OCI-LY1 (cell line): ENCODE measurements around the gene DMD.

Source experiments
- EZH2 ChIP-seq: fragments of 200-600 bp; sonication (generic), shearing (Covaris generic); IDR thresholded peaks from 2 replicates; pipeline ENCODE4 v1.8.0; 2017; ENCODE audit warnings: borderline replicate concordance, mixed run types, mild to moderate bottlenecking, antibody characterized with exemption, low read length, moderate library complexity, mixed read lengths
- TF ChIP-seq, protein P1 (sequence below): fragments of 200-600 bp; sonication (generic), shearing (Covaris generic); IDR thresholded peaks from 2 replicates; pipeline ENCODE4 v1.5.1; 2017; ENCODE audit warnings: mild to moderate bottlenecking, antibody characterized with exemption, low read length, moderate library complexity, mixed read lengths

DNA sequence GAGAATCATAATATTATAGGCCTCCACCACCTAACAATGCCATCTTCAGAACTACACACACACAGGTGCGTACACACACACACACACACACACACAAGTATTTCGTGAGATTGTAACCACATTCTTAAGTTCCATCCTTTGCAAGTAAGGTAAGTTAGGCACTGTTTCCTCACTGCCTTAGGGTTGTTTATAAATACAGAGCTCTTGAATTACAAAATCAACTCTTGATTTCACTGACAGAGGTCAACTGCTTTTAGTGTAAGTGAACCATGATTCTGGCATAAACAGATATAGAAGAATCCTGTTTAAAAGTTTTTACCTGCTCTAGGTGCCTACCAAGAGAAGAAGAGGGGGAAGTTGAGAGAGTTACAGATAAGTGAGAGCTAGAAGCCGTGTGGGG is 166.1 kb downstream of the DMD start:
- TF ChIP-seq, protein P1, sequence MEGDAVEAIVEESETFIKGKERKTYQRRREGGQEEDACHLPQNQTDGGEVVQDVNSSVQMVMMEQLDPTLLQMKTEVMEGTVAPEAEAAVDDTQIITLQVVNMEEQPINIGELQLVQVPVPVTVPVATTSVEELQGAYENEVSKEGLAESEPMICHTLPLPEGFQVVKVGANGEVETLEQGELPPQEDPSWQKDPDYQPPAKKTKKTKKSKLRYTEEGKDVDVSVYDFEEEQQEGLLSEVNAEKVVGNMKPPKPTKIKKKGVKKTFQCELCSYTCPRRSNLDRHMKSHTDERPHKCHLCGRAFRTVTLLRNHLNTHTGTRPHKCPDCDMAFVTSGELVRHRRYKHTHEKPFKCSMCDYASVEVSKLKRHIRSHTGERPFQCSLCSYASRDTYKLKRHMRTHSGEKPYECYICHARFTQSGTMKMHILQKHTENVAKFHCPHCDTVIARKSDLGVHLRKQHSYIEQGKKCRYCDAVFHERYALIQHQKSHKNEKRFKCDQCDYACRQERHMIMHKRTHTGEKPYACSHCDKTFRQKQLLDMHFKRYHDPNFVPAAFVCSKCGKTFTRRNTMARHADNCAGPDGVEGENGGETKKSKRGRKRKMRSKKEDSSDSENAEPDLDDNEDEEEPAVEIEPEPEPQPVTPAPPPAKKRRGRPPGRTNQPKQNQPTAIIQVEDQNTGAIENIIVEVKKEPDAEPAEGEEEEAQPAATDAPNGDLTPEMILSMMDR: no peak
- no peak for TF ChIP-seq EZH2
